Activated gamma-delta T cell treated with anti-CD3 and anti-CD28 coated beads, Interleukin-2, amount 50 U/mL, for 16 hours (primary cell): Measurements from ENCODE around the gene LRP5.

ENCODE experiments used
- DNase-seq: peaks from one replicate; pipeline ENCODE4 v3.0.0-alpha.2; 2020; ENCODE audit warnings: low read depth

Gene LRP5

DNA sequence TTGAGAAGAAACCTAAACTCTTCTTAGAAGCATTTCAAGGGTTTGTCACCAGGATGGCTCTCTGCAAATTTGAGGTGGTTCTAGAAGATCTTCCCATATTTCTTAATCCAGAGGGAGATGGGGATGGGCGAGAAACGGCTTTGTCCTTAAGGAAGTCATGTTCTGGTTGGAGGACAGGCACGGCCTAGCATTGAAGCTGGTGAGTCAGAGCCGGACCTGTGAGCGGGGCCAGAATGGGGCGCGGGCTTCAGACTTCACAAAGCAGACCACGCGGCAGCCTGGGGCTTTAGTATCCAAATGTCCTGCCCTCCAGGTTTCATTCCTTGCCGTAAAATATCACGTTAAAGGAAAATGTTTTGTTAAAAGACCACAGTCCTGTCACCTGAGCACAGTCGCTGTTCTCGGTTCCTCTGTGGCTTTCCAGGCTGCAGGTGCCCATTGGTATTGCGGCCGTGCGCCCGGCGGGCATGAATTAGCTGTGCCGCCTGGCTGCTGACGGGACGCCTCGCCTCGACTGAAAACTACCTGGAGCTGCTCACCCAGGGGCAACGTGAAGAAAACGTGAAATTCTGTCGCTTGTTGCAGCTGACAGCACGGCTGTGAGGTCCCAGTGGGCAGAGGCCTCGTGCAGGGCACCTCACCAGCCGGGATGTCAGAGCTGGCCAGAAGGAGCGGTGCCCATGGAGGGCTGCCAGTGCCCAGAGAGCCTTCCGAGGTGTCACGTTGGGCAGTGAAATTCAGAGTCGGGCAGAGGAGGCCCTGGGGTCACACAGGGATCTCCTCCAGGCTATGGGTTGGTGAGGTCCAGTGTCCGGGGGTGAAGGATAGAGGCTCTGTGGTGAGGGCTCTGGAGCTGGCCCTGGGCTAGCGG is 59.0 kb downstream of the LRP5 start:
- DNase-seq: no peak

DNA sequence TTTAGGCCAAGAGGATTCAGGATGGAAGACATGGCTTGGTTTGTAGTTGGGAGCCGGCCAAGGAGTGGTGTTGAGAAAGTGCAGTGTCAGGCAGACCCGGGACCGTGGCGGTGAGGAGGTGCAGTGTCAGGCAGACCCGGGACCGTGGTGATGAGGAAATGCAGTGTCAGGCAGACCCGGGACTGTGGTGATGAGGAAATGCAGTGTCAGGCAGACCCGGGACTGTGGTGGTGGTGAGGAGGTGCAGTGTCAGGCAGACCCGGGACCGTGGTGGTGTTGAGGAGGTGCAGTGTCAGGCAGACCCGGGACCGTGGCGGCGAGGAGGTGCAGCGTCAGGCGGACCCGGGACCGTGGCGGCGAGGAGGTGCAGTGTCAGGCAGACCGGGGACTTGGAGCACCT is 59.7 kb downstream of the LRP5 start:
- no peak for DNase-seq

DNA sequence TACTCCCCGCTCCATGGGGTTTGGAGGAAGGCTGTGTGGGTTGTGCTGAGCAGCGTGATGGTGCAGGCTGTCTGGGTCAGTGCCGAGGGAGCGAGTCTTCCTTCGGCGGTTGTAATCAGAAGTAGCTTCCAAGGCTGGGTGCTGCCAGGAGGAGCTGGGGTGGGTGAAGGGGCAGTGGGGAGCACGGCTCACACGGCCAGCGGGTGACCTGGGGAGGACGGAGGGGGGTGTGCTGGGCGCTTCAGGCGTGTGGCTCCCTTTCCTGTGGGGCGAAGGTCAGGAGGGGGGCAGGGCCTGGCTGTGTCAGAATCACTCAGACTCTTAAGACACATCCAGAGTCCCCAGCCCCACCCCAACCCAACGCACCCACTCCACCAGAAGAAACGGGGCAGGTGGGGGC is 60.2 kb downstream of the LRP5 start:
- no peak for DNase-seq

DNA sequence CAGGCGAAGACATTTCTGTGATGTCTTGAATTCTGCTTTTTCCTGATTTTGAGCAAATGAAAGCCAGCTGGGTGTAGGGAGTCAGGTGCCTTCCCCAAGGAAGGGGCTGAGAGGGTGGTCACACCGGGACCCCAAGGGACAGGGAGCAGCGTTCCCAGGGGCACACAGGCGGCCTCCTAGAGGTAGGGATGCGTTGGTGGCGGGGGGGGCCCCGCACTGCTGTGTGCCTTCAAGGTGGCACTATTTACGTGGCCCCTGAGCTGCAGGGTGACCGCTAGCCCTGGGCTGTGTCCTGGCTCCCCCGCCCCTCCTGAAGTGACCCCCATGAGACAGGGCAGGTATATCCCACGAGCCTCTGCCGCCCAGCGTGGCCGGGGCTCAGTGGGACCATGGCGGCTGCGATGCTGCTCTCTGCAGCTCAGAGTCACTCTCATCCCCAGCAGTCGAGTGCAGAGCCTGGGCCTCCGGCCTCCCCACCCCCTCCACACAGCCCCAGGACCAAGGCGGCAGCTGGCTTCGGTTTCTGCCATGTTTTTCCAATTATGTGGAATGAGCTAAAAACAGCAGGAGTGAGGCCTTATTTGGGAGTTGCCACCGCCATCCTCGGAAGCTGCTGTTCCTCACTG is 60.9 kb downstream of the LRP5 start:
- no peak for DNase-seq

DNA sequence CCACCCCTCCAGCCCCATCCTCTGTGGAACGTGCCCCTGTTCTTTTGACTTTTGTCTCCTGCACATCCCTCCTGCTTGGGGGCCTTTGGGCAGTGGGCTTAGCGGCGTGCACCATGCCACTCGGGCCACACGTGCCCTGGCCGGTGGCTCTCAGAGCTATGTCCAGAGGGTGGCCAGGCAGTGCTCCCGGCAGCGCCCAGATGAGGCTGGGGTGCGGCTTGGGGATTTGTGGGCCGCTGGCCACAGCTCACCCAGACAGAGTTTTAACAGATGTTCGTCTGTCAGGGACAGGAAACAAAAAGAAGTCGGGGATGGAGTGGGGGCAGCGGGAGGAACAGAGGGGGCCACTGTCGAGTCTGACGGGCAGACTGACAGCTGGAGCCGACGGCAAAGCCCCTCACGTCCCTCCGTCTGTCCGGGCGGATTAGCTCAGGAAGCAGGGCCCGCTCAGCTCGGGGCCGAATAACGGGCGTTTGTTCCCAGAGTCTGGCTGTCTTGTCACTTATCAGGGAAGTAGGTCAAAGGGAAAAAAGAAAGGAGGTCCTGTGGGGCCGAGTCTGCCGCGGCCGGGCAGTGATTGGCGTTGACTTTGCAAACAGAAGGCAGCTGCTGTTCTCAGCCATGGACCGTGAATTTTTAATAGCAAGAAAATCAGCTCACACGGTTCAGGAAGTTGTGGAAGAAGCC is 61.6 kb downstream of the LRP5 start:
- no peak for DNase-seq

DNA sequence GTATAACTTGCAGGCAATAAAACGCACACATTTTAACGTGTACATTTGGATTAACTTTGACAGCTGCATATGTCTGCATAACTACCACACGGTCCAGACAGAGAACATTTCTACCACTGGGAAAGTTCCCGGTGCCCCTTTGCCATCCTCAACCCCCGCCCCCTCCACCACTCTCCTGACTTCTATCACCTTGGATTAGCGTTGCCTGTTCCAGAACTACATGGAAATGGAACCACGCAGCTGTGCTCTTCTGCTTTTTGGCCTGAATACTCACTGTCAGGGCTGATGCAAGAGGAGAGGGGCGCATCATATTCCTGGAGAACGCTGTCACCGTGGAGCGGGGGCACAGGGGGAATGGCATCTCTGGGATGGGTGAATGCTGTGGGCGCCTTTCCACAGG is 62.1 kb downstream of the LRP5 start:
- no peak for DNase-seq

DNA sequence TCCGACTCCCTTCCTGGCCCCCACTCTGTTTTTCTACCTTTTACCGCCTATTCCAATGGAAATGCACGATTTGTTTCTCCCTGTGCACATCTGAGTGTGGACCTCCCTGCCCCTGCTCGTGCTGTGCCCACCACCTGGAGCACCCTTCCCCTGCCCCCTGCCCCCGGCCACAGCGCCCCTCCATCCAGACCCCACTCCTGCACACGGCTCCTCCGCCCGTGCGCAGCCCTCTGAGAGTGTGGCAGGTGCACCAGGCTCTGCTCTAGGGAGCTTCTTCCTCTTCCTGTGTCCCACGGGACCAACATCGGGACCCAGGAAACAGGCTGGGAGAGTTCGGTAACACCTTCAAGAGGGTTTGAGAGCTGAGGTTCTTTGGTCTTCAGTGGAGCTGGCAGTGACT is 62.9 kb downstream of the LRP5 start:
- no peak for DNase-seq

DNA sequence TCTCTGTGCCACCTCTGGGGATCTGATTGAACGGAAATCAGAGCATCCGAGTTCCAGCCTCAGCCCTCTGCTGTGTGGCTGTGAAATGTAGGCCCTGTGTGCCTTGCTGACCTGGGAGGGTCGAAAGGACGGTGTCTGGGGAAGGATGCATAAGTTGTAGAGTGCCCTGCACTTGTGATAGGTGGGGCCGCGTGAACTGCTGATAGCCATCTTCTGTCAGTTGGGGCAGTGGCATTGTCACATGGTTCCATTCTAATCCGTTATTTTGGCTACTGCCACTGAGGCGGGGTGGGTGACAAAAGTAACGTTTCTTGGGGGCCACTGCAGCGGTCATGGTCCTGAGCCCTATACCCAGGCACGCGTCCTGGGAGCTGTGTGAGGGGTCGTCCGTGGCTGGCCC is 63.4 kb downstream of the LRP5 start:
- DNase-seq: no peak

DNA sequence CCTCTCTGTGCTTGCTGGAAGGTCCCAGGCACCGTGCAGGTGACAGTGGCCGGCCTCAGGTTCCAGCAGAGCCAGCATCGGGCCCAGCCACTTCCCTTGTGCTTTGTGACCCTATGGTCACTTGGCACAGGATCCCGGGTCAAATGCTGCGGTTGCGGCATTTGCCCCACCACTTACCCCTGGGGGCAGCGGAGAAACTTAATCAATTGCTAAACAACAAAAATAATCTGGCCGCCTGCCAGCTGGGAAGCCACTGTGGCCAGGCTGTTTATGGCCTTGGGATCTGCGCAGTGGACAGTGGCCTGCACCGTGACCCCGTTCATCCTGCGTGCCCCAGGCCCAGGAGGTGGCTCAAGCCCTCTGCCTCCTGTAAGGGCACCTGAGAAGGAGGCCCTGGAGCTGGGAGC is 65.0 kb downstream of the LRP5 start:
- no peak for DNase-seq

DNA sequence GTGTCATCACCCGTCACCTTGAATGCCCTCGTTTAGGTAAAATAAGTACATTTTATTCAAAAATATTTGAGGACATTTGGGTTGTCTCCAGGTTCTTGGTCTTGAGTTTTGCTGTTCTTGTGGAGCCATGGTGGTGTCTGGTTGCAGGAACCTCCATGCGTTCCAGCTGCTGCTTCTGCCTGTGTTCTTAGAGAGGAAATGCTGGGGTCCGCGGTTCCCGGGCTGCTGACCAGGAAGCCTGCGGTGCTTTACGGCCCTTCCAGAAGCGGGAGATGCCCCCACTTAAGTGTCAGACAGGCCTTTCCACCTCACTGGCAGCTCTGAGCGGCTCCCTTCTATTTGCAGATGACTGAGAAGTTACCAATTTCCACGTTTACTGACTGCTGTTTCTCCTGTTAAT is 66.8 kb downstream of the LRP5 start:
- no peak for DNase-seq

DNA sequence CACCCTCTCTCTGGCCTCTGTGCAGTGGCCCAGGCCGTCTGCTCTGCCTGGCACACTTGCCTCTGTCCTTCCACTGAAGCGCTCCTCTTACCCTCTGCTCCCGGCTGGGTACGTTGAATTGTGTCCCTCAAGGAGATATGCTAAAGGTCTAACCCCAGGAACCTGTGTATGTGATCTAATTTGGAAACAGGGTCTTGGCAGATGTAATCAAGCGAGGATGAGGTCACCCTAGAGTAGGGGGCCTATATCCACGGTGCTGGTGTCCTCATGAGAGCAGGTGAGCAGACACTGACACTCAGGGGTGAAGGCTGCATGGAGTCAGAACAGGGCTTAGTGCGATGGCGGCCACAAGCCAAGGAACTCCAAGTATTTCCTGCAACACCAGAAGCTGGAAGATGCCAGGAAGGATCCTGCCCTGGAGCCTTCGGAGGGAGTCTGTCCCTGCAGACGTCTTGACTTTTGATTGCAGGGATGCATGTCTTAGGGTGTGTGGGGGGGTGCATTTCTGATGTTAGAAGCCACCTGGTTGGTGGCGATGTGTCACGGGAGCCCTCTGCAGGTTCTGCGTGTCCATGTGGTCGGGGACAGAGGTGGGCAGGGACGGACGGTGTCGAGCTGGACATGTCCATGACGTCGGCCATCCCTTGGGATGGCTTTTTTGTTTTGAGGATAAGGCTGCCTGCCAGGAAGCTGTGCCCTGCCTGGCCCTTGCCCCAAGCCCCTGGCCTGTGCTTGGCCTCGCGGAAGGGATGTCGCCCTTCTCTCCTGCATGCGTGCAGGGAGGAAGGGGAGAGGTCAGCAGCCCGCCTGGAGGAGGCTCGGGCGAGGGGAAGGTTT is 68.6 kb downstream of the LRP5 start:
- no peak for DNase-seq

DNA sequence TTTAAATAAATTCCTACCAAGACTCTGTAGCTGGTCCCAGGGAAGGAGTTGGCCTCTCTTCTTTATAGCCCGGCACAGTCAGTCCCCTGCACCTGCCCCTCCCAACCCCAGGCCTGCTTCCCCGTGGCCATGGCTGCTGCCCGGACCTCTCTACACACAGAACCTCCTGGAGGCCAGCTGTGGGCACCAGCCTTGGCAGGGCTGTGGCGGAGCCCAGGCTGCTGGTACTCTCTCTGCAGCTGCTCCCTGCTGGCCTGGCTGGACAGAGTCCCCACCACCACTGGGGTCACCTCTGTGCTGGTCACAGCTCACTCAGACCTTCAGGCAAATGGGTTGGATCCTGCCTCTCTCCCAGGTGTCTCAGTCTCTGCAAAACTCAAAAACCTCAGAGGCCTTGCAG is 69.3 kb downstream of the LRP5 start:
- DNase-seq: no peak

DNA sequence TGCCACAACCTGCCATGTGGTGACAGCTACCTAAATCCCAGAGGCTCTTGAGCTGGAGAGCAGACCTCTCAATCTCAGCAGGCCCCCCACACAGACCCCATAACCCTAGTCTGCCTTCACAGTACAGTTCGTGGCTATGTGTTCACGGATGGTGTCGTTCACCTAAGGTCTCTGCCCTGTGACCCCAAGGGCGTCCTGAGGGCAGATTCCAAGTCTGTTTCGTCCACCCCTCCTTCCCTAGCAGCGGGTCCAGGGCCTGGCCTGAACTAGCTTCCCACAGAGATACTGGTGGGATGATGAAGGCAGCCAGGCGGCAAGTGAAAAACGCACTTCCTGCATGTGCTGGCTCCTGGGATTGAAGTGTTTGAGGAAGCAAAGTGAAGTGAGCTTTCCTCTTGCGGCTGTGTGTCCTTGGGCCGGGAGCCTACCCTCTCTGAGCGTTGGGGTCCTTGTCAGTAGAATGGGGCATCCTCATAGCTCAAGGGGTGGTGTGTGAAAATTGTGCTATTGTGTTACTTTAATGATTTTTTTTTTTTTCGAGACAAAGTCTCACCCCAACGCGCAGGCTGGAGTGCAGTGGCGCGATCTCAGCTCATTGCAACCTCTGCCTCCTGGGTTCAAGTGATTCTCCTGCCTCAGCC is 70.1 kb downstream of the LRP5 start:
- DNase-seq: no peak

DNA sequence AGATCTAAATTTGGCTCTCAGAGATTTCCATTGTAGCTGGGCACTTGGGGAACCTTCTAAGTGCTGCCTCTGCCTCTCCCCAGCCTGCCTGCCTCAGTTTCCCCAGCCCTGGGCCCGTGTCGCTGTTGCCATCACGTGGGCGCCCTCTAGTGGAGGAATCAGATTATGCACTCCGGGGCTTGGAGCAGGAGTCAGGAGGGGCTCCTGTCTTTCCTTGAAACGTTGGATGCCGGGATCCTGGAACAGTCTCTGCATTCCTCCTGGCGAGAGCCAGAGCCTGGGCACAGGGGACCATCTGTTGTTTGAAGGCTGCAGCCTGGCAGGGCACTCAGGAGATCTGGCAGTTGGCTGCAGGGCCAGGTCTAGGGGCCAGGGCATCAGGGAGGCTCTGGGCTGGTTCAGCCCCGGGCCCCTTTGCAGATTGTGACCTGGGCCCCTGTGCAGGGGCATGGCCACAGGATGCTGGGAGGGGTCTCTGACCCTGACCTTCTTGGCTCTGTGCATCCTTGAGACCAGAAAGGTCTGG is 71.6 kb downstream of the LRP5 start:
- peak; percentile 45 for DNase-seq

DNA sequence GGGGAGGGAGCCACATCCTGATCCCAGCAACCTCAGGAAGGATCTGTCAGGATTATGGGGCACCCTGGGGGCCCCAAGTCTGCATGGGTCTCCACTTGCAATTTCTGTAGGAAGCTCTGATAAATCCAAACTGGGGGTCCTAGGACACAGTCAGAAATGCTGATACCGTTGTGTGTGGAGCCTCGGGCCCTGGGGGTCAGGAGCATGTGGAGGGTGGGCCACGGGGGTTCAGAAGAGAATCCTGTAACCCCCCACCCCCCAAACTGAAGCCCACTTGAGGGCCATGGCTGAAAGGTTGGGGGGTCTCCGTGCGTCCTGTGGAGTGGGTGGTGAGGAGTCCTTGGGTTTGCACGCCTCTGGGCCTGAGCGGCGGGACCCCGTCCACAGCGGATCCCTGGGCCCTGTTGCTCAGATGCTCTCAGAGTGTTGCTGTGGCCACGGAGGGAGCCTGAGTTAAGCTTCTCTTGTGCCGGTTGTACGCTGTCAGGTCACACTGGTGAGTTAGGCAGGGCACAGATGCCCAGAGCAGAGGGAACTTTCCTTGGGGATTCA is 72.2 kb downstream of the LRP5 start:
- no peak for DNase-seq

DNA sequence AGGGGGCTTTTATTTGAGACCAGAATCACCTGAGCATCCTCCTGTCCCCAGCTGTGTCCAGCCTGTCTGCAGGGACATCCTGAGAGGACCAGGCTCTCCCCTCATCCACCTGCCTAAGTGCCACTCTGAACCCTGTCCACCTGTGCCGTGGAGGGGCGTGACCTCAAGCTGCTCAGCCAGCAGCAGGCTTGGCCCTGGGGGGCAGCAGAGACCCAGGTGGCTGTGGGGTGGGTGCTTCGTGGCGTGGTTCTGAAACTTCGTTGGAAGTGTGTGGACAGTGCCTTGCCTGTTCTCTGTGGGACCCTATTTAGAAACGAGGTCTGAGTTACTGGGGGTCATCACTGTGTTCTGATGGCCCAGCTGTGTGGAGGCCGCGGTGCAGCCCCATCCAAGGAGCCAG is 72.7 kb downstream of the LRP5 start:
- DNase-seq: no peak

DNA sequence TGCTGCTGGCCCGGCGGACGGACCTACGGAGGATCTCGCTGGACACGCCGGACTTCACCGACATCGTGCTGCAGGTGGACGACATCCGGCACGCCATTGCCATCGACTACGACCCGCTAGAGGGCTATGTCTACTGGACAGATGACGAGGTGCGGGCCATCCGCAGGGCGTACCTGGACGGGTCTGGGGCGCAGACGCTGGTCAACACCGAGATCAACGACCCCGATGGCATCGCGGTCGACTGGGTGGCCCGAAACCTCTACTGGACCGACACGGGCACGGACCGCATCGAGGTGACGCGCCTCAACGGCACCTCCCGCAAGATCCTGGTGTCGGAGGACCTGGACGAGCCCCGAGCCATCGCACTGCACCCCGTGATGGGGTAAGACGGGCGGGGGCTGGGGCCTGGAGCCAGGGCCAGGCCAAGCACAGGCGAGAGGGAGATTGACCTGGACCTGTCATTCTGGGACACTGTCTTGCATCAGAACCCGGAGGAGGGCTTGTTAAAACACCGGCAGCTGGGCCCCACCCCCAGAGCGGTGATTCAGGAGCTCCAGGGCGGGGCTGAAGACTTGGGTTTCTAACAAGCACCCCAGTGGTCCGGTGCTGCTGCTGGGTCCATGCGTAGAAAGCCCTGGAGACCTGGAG is 74.1 kb downstream of the LRP5 start:
- DNase-seq: no peak

DNA sequence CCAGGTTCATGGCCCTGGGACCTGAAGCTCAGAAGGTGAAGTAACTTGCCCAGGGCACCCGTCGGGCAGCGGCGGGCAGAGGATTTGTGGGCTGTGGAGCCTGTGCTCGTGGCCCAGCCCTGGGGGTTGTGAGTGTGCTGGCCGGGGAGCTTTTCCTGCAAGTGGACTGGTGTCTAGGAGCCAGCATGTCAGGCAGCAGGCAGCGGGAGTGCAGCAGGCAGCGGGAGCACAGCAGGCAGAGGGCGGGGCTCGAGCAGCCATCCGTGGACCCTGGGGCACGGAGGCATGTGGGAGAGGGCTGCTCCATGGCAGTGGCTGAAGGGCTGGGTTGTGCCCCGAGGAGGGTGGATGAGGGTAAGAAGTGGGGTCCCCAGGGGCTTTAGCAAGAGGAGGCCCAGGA is 75.4 kb downstream of the LRP5 start:
- no peak for DNase-seq

DNA sequence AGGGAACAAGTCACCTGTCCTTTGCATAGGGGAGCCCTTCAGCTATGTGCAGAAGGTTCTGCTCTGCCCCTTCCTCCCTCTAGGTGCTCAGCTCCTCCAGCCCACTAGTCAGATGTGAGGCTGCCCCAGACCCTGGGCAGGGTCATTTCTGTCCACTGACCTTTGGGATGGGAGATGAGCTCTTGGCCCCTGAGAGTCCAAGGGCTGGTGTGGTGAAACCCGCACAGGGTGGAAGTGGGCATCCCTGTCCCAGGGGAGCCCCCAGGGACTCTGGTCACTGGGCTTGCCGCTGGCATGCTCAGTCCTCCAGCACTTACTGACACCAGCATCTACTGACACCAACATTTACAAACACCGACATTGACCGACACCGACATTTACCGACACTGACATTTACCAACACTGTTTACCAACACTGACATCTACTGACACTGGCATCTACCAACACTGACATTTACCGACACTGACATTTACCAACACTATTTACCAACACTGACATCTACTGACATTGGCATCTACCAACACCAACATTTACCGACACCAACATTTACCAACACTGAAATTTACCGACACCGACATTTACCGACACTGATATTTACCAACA is 76.3 kb downstream of the LRP5 start:
- DNase-seq: no peak

DNA sequence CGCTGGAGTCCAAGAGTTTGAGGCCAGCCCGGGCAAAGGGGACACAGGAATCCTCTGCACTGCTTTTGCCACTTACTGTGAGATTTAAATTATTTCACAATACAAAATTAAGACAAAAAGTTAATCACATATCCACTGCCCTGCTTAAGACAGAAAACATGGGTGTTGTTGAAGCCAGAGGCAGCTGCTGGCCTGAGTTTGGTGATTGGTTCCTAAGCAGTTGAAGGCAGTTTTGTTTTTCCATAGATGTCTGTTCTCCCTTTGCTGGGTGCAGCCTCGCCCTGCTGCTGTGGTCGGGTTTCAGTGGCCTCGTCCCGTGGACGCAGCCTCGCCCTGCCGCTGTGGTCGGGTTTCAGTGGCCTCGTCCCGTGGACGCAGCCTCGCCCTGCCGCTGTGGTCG is 77.9 kb downstream of the LRP5 start:
- DNase-seq: no peak
